GM10266 (cell line): ENCODE measurements around the gene BCAR3.

Source experiments
- DNase-seq: peaks from one replicate; pipeline ENCODE4 v3.0.0; 2012; ENCODE audit errors: extremely low spot score
- CTCF ChIP-seq: IDR thresholded peaks from 2 replicates; pipeline ENCODE4 v1.5.1; 2012; ENCODE audit warnings: mild to moderate bottlenecking, low read depth; ENCODE audit not compliant: control insufficient read depth, insufficient read depth; ENCODE audit errors: missing control alignments

Gene BCAR3

GRCh38 chr1:93607814-93608186, 73.8 kb downstream of the BCAR3 start:
- no peak for TF ChIP-seq CTCF
- peak; percentile 79 for DNase-seq

GRCh38 chr1:93605812-93606512, 75.7 kb downstream of the BCAR3 start:
- no peak for TF ChIP-seq CTCF
- no peak for DNase-seq

GRCh38 chr1:93605026-93605568, 76.5 kb downstream of the BCAR3 start:
- TF ChIP-seq CTCF = no peak
- DNase-seq = no peak

- no peak for TF ChIP-seq CTCF
- no peak for DNase-seq
Observed at GRCh38 chr1:93604411-93604810, 77.2 kb downstream of the BCAR3 start.

- DNase-seq = no peak
- TF ChIP-seq CTCF = no peak
Observed at GRCh38 chr1:93603601-93604000, 78.0 kb downstream of the BCAR3 start.

- DNase-seq = no peak
- no peak for TF ChIP-seq CTCF
Observed at GRCh38 chr1:93603106-93603505, 78.5 kb downstream of the BCAR3 start.

GRCh38 chr1:93602101-93602500, 79.5 kb downstream of the BCAR3 start:
- DNase-seq = no peak
- no peak for TF ChIP-seq CTCF
